IMR-90 (cell line): ENCODE data around the gene RFX4. TPM values are rescaled to one million over a fixed set of nuclear protein-coding genes. Genes with fewer than 3 reads are reported as not detected.

Experiments
- ATAC-seq: fragments of 200-7000 bp; cut with Tn5 transposase; 2 replicates; pipeline ENCODE4 v1.9.1; 2020; ENCODE audit warnings: low read depth, mild to moderate bottlenecking, moderate library complexity
- BruUV-seq: library from RNA; stranded (reverse); fragments of 400-500 nt; replicated peaks from 2 replicates; lab custom pipeline; 2021; lab: Mats Ljungman, UMichigan
- CTCF ChIA-PET: fragments of 300-600 bp; formaldehyde crosslinking; extraction: SDS; loops from one replicate; lab custom pipeline; 2021; ENCODE audit warnings: antibody characterized with exemption; lab: Yijun Ruan, JAX
- POLR2A ChIA-PET: fragments of 300-600 bp; sonication (Branson Sonifier 250); formaldehyde crosslinking; loops from one replicate; lab custom pipeline; 2022; ENCODE audit warnings: antibody characterized with exemption; ENCODE audit not compliant: unreplicated experiment; lab: Charles Lee
- DNase-seq: peaks from one replicate; pipeline ENCODE4 v3.0.0; 2013
- H2AFZ ChIP-seq: replicated peaks from 2 replicates; pipeline ENCODE3; 2013; ENCODE audit warnings: low read length, mild to moderate bottlenecking; ENCODE audit not compliant: poor library complexity
- H2AK5ac ChIP-seq: 2 replicates; pipeline ENCODE4 v1.6.1; 2013; ENCODE audit warnings: low read depth, low read length, inconsistent platforms
- H2AK9ac ChIP-seq: replicated peaks from 2 replicates; pipeline ENCODE3; 2013; ENCODE audit warnings: mild to moderate bottlenecking, low read depth, low read length, moderate library complexity; ENCODE audit not compliant: poor library complexity
- H2BK120ac ChIP-seq: 2 replicates; pipeline ENCODE4 v1.6.1; 2013; ENCODE audit warnings: low read depth, low read length, inconsistent platforms
- H2BK15ac ChIP-seq: 3 replicates; pipeline ENCODE4 v1.6.1; 2013; ENCODE audit warnings: low read depth, low read length, inconsistent platforms
- H2BK20ac ChIP-seq: 2 replicates; pipeline ENCODE4 v1.6.1; 2013; ENCODE audit warnings: low read depth, mild to moderate bottlenecking, inconsistent platforms, low read length, moderate library complexity
- H2BK5ac ChIP-seq: 2 replicates; pipeline ENCODE4 v1.6.1; 2013; ENCODE audit warnings: mild to moderate bottlenecking, low read depth, low read length, inconsistent platforms; ENCODE audit not compliant: poor library complexity, severe bottlenecking
- H3K14ac ChIP-seq: replicated peaks from 2 replicates; pipeline ENCODE4 v1.6.1; 2013; ENCODE audit warnings: low read depth, low read length, inconsistent platforms
- H3K18ac ChIP-seq: 2 replicates; pipeline ENCODE4 v1.6.1; 2013; ENCODE audit warnings: low read depth, low read length, control low read depth
- H3K23ac ChIP-seq: 2 replicates; pipeline ENCODE4 v1.6.1; 2013; ENCODE audit warnings: low read depth, low read length, inconsistent platforms
- H3K27ac ChIP-seq: 2 replicates; pipeline ENCODE4 v1.5.1; 2013; ENCODE audit warnings: mild to moderate bottlenecking, control low read depth, low read length; ENCODE audit not compliant: insufficient read depth
- H3K27me3 ChIP-seq: 2 replicates; pipeline ENCODE4 v1.6.1; 2013; ENCODE audit warnings: low read length; ENCODE audit not compliant: control insufficient read depth, insufficient read depth
- H3K36me3 ChIP-seq: 2 replicates; pipeline ENCODE4 v1.6.1; 2013; ENCODE audit warnings: low read length, mixed read lengths; ENCODE audit not compliant: control insufficient read depth, insufficient read depth
- H3K4ac ChIP-seq: 2 replicates; pipeline ENCODE4 v1.6.1; 2013; ENCODE audit warnings: low read depth, low read length, inconsistent platforms
- H3K4me1 ChIP-seq: 2 replicates; pipeline ENCODE4 v1.6.1; 2013; ENCODE audit warnings: low read length, mixed read lengths; ENCODE audit not compliant: control insufficient read depth, insufficient read depth
- H3K4me2 ChIP-seq: 2 replicates; pipeline ENCODE4 v1.6.1; 2013; ENCODE audit warnings: low read depth, mild to moderate bottlenecking, control low read depth, low read length, moderate library complexity
- H3K4me3 ChIP-seq: 2 replicates; pipeline ENCODE4 v1.5.1; 2013; ENCODE audit warnings: low read depth, mild to moderate bottlenecking, control low read depth, low read length, moderate library complexity; ENCODE audit not compliant: insufficient read depth
- H3K56ac ChIP-seq: 2 replicates; pipeline ENCODE4 v1.6.1; 2013; ENCODE audit warnings: low read length, inconsistent platforms; ENCODE audit not compliant: insufficient read depth; ENCODE audit errors: extremely low read depth
- H3K79me1 ChIP-seq, 2 experiments: 2 replicates each; pipeline ENCODE4 v1.6.1; 2013; ENCODE audit warnings: low read length in 2 of 2, inconsistent platforms in 1 of 2, low read depth in 1 of 2
- H3K9ac ChIP-seq: 2 replicates; pipeline ENCODE4 v1.6.1; 2013; ENCODE audit warnings: low read depth, low read length, control low read depth
- H3K9me1 ChIP-seq: 2 replicates; pipeline ENCODE4 v1.6.1; 2013; ENCODE audit warnings: low read length, inconsistent platforms; ENCODE audit not compliant: insufficient read depth
- H3K9me3 ChIP-seq: 2 replicates; pipeline ENCODE4 v1.6.1; 2013; ENCODE audit warnings: low read length; ENCODE audit not compliant: control insufficient read depth, insufficient read depth
- H4K20me1 ChIP-seq: 2 replicates; pipeline ENCODE4 v1.6.1; 2013; ENCODE audit warnings: low read length, inconsistent platforms; ENCODE audit not compliant: insufficient read depth
- H4K5ac ChIP-seq: 2 replicates; pipeline ENCODE4 v1.6.1; 2013; ENCODE audit warnings: mild to moderate bottlenecking, low read depth, low read length, control low read depth
- H4K8ac ChIP-seq, 2 experiments: 2 replicates each; pipeline ENCODE4 v1.6.1; 2013; ENCODE audit warnings: low read depth in 2 of 2, low read length in 2 of 2, control low read depth in 1 of 2, inconsistent platforms in 1 of 2
- H4K91ac ChIP-seq: 2 replicates; pipeline ENCODE4 v1.6.1; 2013; ENCODE audit warnings: low read depth, low read length, inconsistent platforms; ENCODE audit not compliant: insufficient read depth
- BHLHE40 ChIP-seq: fragments of 150-350 bp; IDR thresholded peaks from 2 replicates; pipeline ENCODE4 v1.6.1; 2016; ENCODE audit warnings: mild to moderate bottlenecking, low read depth, low read length
- CEBPB ChIP-seq: IDR thresholded peaks from 2 replicates; pipeline ENCODE4 v1.6.1; 2012; ENCODE audit warnings: low read depth, low read length, improper control_type of control experiment
- CHD1 ChIP-seq: IDR thresholded peaks from 2 replicates; pipeline ENCODE4 v1.6.1; 2012; ENCODE audit warnings: low read depth, low read length, improper control_type of control experiment
- FOS ChIP-seq: fragments of 150-350 bp; IDR thresholded peaks from 2 replicates; pipeline ENCODE4 v1.6.1; 2016; ENCODE audit warnings: low read depth, low read length
- MAFK ChIP-seq: IDR thresholded peaks from 2 replicates; pipeline ENCODE4 v1.6.1; 2012; ENCODE audit warnings: low read depth, low read length, improper control_type of control experiment
- MAZ ChIP-seq: IDR thresholded peaks from 2 replicates; pipeline ENCODE4 v1.6.1; 2012; ENCODE audit warnings: low read depth, mild to moderate bottlenecking, low read length, improper control_type of control experiment, moderate library complexity, borderline replicate concordance
- MXI1 ChIP-seq: IDR thresholded peaks from 2 replicates; pipeline ENCODE4 v1.6.1; 2012; ENCODE audit warnings: low read depth, mild to moderate bottlenecking, low read length, moderate library complexity, borderline replicate concordance
- NFE2L2 ChIP-seq: fragments of 150-350 bp; IDR thresholded peaks from 2 replicates; pipeline ENCODE4 v1.6.1; 2016; ENCODE audit warnings: low read depth, mild to moderate bottlenecking, low read length
- POLR2A ChIP-seq: IDR thresholded peaks from 2 replicates; pipeline ENCODE4 v1.6.1; 2012; ENCODE audit warnings: mild to moderate bottlenecking, low read depth, low read length
- RAD21 ChIP-seq: IDR thresholded peaks from 2 replicates; pipeline ENCODE4 v1.6.1; 2012; ENCODE audit warnings: low read length, improper control_type of control experiment
- RCOR1 ChIP-seq: IDR thresholded peaks from 2 replicates; pipeline ENCODE4 v1.6.1; 2012; ENCODE audit warnings: mild to moderate bottlenecking, low read length, improper control_type of control experiment; ENCODE audit not compliant: insufficient replicate concordance
- RFX5 ChIP-seq: IDR thresholded peaks from 2 replicates; pipeline ENCODE4 v1.8.0; 2012; ENCODE audit warnings: low read depth, mild to moderate bottlenecking, low read length, moderate library complexity
- SMC3 ChIP-seq: fragments of 150-350 bp; IDR thresholded peaks from 2 replicates; pipeline ENCODE4 v1.6.1; 2016; ENCODE audit warnings: low read depth, mild to moderate bottlenecking, antibody characterized with exemption, low read length, moderate library complexity
- dilution Hi-C: fragments of 300-500 bp; cut with HindIII; formaldehyde crosslinking; loops from one replicate; pipeline ENCODE4 v1.14.3; 2018; ENCODE audit warnings: low sequenced_read_pairs; ENCODE audit not compliant: unreplicated experiment
- in situ Hi-C: fragments of 300-500 bp; cut with MboI; formaldehyde crosslinking; loops from 3 replicates; pipeline ENCODE4 v1.14.3; 2019; ENCODE audit warnings: low sequenced_read_pairs, inconsistent platforms, mixed read lengths
- intact Hi-C: fragments of 100-400 bp; cut with micrococcal nuclease; formaldehyde crosslinking; loops from 2 replicates; pipeline ENCODE4 v1.10.0; 2022
- polyA plus RNA-seq, 3 experiments: library from polyadenylated mRNA; depleted of rRNA; stranded (reverse); fragments of >200 nt; gene quantifications; 2 replicates each; pipeline ENCODE4 v1.2.3, GENCODE V29; 2012; ENCODE audit warnings: low replicate concordance in 1 of 3
- total RNA-seq: library from RNA; depleted of rRNA; stranded (reverse); fragments of >200 nt; gene quantifications from 2 replicates; pipeline ENCODE4 v1.2.3, GENCODE V29; 2012
- TF ChIP-seq, protein P1 (sequence below): fragments of 150-350 bp; IDR thresholded peaks from 2 replicates; pipeline ENCODE4 v1.6.1; 2017; ENCODE audit warnings: mild to moderate bottlenecking, antibody characterized with exemption, low read length, low read depth
- TF ChIP-seq, protein P2 (sequence below): conservative IDR thresholded peaks from 2 replicates; pipeline ENCODE4 v1.5.1; 2012; ENCODE audit warnings: mild to moderate bottlenecking, low read depth, low read length, improper control_type of control experiment
- TF ChIP-seq, protein P3 (sequence below): fragments of 150-350 bp; IDR thresholded peaks from 2 replicates; pipeline ENCODE4 v1.6.1; 2016; ENCODE audit warnings: low read depth, mild to moderate bottlenecking, low read length, moderate library complexity, borderline replicate concordance

RFX4 gene
- total and polyA plus RNA-seq, 2 of the 4 experiments (the other 2 are of a cell fraction), result not detected

DNA sequence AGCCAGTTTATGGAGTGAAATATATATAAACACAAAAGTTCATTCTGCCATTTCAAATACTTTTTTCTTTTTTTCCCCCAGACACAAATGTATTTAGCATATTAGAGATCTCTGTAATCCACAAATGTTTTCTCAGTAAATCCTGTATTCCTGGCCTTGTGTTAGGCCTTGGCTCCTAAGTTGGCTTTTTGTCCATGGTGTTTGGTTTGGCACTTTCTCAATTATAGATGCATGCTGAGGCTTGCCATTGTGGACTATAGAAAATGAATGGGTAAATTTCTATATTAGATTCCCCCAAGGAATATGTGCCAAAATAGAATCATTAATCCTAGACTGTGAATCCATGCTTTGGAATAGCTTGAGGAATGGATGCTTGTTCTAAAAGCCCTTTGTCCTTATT is 208.7 kb downstream of the RFX4 start:
- H2BK120ac ChIP-seq, result no peak overlapping the region
- dilution Hi-C loops (no loop called here), in situ Hi-C loops (no loop called here), intact Hi-C loops (no loop called here)
- H4K8ac ChIP-seq, result no peak overlapping the region
- no peak overlapping the region for H4K5ac ChIP-seq
- no peak overlapping the region for H3K4me2 ChIP-seq
- H3K27me3 ChIP-seq, result no peaks in the 10 kb centered on the region
- H3K14ac ChIP-seq, result no peak overlapping the region
- H3K56ac ChIP-seq, result no peak overlapping the region
- no peak overlapping the region for H2BK20ac ChIP-seq
- peaks cover 0 to 4% of the 10 kb centered on the region in 2 experiments for H3K79me1 ChIP-seq
- no TSS peak for BruUV-seq
- no peak for TF ChIP-seq MXI1
- no peak for TF ChIP-seq BHLHE40
- TF ChIP-seq, protein P1, sequence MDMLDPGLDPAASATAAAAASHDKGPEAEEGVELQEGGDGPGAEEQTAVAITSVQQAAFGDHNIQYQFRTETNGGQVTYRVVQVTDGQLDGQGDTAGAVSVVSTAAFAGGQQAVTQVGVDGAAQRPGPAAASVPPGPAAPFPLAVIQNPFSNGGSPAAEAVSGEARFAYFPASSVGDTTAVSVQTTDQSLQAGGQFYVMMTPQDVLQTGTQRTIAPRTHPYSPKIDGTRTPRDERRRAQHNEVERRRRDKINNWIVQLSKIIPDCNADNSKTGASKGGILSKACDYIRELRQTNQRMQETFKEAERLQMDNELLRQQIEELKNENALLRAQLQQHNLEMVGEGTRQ, result no peak
- TF ChIP-seq CHD1, result no peak
- no peak for TF ChIP-seq MAFK
- no peak for TF ChIP-seq SMC3
- TF ChIP-seq POLR2A, result no peak
- no peak for TF ChIP-seq CEBPB
- TF ChIP-seq RCOR1, result no peak
- TF ChIP-seq RAD21, result no peak
- TF ChIP-seq, protein P2, sequence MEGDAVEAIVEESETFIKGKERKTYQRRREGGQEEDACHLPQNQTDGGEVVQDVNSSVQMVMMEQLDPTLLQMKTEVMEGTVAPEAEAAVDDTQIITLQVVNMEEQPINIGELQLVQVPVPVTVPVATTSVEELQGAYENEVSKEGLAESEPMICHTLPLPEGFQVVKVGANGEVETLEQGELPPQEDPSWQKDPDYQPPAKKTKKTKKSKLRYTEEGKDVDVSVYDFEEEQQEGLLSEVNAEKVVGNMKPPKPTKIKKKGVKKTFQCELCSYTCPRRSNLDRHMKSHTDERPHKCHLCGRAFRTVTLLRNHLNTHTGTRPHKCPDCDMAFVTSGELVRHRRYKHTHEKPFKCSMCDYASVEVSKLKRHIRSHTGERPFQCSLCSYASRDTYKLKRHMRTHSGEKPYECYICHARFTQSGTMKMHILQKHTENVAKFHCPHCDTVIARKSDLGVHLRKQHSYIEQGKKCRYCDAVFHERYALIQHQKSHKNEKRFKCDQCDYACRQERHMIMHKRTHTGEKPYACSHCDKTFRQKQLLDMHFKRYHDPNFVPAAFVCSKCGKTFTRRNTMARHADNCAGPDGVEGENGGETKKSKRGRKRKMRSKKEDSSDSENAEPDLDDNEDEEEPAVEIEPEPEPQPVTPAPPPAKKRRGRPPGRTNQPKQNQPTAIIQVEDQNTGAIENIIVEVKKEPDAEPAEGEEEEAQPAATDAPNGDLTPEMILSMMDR, result no peak
- TF ChIP-seq FOS, result no peak
- no peak for TF ChIP-seq RFX5
- TF ChIP-seq, protein P3, sequence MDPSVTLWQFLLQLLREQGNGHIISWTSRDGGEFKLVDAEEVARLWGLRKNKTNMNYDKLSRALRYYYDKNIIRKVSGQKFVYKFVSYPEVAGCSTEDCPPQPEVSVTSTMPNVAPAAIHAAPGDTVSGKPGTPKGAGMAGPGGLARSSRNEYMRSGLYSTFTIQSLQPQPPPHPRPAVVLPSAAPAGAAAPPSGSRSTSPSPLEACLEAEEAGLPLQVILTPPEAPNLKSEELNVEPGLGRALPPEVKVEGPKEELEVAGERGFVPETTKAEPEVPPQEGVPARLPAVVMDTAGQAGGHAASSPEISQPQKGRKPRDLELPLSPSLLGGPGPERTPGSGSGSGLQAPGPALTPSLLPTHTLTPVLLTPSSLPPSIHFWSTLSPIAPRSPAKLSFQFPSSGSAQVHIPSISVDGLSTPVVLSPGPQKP, result no peak
- no peak for TF ChIP-seq NFE2L2
- TF ChIP-seq MAZ, result no peak
- H2AK5ac ChIP-seq, result no peak overlapping the region
- no peaks in the 10 kb centered on the region for H4K20me1 ChIP-seq
- no peak for ATAC-seq
- no peak overlapping the region for H3K4me3 ChIP-seq
- H3K9me1 ChIP-seq, result no peaks in the 10 kb centered on the region
- no peak overlapping the region for H3K4ac ChIP-seq
- no peak overlapping the region for H3K27ac ChIP-seq
- H3K18ac ChIP-seq, result no peak overlapping the region
- H2AFZ ChIP-seq, result no peak overlapping the region
- ChIA-PET POLR2A (no interaction called here), CTCF (no interaction called here)
- H3K4me1 ChIP-seq, result no peaks in the 10 kb centered on the region
- no peak overlapping the region for H2BK15ac ChIP-seq
- no peaks in the 10 kb centered on the region for H3K9me3 ChIP-seq
- H4K91ac ChIP-seq, result no peak overlapping the region
- peaks cover 10% of the 10 kb centered on the region for H3K36me3 ChIP-seq
- DNase-seq, result no peak
- no peak overlapping the region for H3K9ac ChIP-seq
- H3K23ac ChIP-seq, result no peak overlapping the region
- H2AK9ac ChIP-seq, result no peak overlapping the region
- no peak overlapping the region for H2BK5ac ChIP-seq
